GM21786 (cell line): ENCODE data around the gene SAMHD1.
"Not testable (repeated sequence)": the region's sequence is repeated elsewhere in the genome, so short reads cannot be mapped to it uniquely, and the experiment has no call there.

Experiments used
- ATAC-seq: cut with Tn5 transposase; IDR thresholded peaks from one replicate; pipeline ENCODE4 v1.9.1; 2021; ENCODE audit not compliant: unreplicated experiment

SAMHD1 gene

DNA sequence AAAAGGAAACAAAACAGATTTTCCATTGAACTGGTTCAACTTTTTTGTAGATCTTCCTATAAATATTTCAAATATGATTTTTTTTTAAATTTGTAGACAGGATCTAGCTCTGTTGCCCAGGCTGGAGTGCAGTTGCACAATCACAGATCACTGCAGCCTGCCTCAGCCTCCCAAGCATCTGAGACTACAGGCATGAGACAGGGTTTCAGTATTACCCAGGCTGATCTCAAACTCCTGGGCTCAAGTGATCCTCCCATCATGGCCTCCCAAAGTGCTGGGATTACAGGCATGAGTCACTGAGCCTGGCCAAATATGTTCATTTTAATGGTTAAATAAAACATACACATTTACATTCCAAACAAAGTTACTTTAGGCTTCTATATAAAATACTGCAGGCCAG, 33.6 kb downstream of the SAMHD1 start:
- no peak for ATAC-seq

- no peak for ATAC-seq
Observed at GRCh38 chr20:36917240-36917639, 34.3 kb downstream of the SAMHD1 start.

DNA sequence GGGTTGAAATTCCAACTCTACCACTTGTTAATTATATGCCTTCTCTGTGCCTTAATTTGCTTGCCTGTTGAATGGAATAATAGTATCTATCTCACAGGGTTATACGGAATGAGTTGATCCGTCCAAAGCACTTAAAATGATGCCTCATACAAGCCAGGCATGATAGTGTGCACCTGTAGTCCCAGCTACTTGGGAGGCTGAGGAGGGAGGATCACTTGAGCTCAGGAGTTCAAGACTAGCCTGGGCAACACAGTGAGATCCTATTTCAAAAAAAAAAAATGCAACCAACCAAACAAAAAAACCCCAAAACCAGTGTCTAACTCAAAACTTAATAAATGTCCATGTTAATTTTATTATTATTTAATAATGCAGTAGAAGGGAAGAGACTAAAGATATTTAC, 35.3 kb downstream of the SAMHD1 start:
- no peak for ATAC-seq

DNA sequence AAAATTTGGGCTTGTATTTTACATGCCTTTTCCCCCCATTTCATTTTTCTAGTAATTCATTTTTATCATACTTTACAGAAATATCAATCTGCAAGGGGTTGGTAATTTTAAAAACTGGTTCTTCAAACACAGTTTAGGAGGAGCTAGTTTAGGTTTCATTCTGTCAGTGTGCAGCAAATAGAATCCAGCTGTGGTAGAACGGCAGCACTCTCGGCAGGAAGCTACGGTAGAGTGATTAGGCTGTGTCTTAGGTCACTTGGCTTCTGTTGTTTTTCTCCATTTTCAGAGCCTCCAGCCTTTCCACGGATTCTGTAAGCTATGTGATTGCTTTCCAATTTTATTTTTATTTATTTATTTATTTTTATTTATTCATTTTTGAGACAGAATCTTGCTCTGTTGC, 42.9 kb downstream of the SAMHD1 start:
- ATAC-seq: no peak

DNA sequence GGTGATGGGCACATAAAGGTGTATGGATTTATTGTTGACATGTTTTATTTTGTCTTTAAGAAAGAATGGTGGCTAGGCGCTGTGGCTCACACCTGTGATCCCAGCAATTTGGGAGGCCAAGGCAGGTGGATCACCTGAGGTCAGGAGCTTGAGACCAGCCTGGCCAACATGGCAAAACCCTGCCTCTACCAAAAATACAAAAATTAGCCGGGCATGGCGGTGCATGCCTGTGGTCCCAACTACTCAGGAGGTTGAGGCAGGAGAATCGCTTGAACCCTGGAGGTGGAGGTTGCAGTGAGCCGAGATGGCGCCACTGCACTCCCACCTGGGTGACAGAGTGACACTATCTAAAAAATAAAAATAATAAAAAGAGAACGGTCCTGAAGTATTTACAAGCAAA, 45.4 kb downstream of the SAMHD1 start:
- ATAC-seq: not testable (repeated sequence)

GRCh38 chr20:36905566-36905965, 45.9 kb downstream of the SAMHD1 start:
- ATAC-seq: not testable (repeated sequence)

DNA sequence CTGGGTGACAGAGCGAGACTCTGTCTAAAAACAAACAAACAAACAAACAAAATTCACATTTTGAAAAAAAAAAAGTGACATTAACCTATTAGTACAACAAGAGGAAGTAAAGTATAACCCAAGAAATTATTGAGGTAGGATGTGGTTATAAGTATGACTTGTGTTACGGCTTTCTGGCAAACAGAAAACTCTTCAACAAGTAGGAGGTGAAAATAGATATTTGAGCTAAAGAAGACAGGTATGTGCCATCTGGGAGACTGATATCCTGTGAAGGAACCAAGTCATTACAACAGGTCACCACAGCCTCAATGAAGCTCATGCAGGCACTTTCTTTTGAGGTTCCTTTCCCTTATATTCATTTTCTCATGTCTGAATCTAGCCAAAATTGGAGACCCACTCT, 46.8 kb downstream of the SAMHD1 start:
- no peak for ATAC-seq

- ATAC-seq: no peak
Observed at GRCh38 chr20:36895036-36895435, 56.5 kb downstream of the SAMHD1 start.

- ATAC-seq: no peak
Observed at GRCh38 chr20:36893801-36894200, 57.7 kb downstream of the SAMHD1 start.

DNA sequence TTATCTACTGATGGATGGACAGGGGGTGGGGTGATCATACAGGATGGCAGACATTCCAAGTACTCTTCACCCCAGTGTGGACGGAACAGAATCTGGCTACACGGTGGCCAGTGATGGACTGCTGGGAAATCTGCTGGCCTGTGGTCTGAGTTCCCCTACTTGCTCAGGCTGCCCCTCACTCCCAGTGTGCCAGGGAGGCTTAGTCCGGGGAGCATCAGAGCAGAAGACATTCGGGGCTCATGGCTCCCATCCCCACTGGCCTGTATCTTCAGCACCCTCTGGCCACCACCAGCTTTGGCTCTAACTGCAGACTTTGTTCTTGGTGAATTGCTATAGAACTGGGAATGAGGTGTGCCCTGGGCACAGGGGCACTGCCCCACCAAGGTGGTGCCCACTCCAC, 60.3 kb downstream of the SAMHD1 start:
- no peak for ATAC-seq

GRCh38 chr20:36890586-36890985, 60.9 kb downstream of the SAMHD1 start:
- no peak for ATAC-seq

GRCh38 chr20:36888880-36889516, 62.5 kb downstream of the SAMHD1 start:
- ATAC-seq: no peak

DNA sequence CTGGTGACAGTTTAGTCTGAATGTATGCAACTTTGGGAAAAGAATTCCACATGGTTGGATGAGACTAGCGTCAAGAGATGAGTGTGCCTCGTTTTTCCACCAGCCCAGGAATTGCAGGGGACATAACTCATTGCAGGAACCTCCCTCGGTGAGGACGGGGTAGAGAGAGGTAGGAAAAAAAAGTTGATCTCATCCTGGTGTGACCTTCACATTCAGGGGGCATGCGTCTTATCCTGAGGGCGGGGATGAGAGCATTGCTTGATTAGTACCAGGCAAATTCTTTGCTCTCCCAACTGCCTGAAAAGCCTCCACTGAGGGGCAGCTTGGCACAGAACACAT, 63.8 kb downstream of the SAMHD1 start:
- ATAC-seq: no peak

DNA sequence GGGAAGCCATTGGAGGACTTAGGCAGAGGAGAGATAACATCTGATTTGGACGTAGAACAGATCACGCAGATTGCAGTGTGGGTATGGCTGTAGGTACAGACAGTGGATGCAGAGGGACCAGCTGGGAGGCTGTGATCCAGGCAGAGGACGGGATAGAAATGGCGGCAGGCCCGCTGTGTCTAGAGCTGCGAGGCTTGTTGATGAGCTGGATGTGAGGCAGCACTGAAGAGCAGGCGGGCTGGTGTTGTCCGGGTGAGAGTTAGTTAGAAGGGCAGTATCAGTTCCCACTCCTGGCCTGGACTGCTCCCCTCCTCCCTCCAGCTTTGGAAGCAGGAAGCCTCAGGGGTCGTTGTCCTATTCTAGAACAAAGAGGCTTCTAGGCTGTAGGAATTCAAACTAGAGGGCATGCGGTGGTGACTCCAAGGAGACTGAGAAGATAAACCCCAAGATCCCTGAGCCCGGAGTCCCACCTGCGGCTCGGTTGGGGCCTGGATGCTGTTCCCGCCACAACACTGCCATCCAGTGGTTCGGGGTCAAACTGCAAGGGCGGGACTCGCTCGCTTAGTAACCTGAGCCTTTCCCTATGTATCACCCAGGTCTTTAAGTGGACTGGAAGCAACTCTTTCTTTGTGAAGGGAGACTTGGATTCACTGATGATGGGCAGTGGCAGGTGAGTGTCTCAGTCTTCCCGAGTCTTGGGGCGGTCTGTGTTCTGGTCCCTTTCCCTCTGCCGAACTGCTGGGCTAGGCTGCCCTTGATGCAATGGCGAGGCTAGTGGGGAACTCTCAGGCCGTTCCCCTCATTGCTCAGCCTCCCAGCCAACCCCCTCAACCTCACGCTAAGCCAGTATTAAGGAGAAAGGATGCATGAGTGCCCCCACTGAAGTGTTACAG, 64.4 kb downstream of the SAMHD1 start:
- no peak for ATAC-seq

- ATAC-seq: no peak
Observed at GRCh38 chr20:36885356-36885755, 66.2 kb downstream of the SAMHD1 start.

GRCh38 chr20:36883977-36884535, 67.5 kb downstream of the SAMHD1 start:
- ATAC-seq: no peak

- no peak for ATAC-seq
Observed at GRCh38 chr20:36881888-36882287, 69.6 kb downstream of the SAMHD1 start.

DNA sequence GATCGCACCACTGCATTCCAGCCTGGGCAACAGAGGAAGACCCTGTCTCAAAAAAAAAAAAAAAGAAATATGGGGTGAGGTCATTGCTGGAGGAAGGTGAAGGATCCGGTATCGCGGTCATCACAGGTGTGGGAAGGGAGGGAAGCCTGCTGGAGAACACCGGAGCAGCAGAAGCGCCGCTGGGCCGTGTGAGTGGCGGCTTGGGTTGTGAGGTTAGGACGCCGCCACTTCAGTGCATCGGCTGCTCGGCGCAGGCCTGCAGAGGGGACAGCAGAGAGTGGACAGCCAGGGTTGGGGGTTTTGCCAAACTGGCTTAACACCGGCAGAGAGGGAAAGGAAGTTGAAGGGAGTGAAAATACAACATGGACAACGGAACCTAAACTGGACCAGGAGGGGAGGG, 70.2 kb downstream of the SAMHD1 start:
- ATAC-seq: no peak

DNA sequence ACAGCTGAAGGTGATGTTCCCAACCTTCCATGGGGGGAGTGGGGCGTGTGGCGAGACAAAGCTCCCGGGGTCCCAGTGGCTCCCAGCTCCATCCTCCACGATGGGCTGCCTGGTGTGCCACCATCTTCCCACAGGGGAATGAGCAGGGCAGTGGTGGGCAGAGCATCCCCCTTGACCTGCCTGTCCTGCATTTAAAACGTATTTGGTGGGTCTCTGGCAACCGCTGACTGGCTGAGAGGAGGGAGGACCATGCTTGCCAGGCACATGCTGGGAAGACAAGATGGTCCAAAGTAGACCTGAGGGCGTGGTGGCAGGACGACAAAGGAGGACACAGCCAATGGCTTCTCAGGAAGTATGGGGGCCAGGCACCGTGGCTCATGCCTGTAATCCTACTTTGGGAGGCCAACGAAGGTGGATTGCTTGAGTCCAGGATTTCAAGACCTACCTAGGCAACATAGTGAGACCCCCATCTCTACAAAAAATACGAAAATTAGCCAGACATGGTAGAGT, 70.7 kb downstream of the SAMHD1 start:
- ATAC-seq: no peak

GRCh38 chr20:36878941-36879340, 72.6 kb downstream of the SAMHD1 start:
- no peak for ATAC-seq

DNA sequence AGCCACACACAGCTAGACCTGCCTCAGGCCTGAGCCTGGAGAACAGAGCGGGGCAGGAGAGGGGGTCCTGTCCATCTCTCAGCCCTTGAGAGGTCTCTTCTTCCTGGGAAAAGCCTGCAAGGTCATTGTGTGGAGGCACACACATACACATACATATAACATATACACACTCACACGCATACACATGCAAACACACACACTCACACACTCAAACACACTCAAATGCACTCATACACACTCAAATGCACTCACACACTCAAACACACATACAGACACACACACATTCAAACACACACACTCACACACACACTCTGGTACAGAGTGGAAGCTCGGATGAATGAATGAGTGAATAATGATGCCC, 75.1 kb downstream of the SAMHD1 start:
- no peak for ATAC-seq
